Measurements from ENCODE around the gene RRBP1. TPM values are rescaled to one million over a fixed set of nuclear protein-coding genes. Genes with fewer than 3 reads are reported as not detected.

The RRBP1 gene
- total RNA-seq, 2 experiments from 2014 or later, result 55.7 to 59.6 TPM

GRCh38 chr20:17589161-17589834 is 92.7 kb downstream of the RRBP1 start:
- Mint-ChIP-seq H3K27ac (no peak overlapping the region), H3K4me3 (no peak overlapping the region), H3K36me3 (peaks cover 9% of the 10 kb centered on the region), H3K9me3 (ENCODE audit: low read depth) (no peaks in the 10 kb centered on the region), H3K4me1 (peaks cover 14% of the 10 kb centered on the region), H3K27me3 (no peaks in the 10 kb centered on the region)
- no peak for DNase-seq
- no peak for ATAC-seq
- CTCF ChIA-PET, result no interaction called here

- no peak overlapping the region for H3K4me3 Mint-ChIP-seq
- H3K36me3 Mint-ChIP-seq, result peaks cover 6% of the 10 kb centered on the region
- CTCF ChIA-PET, result interaction anchor here (0.8 to 1.2 kb wide), 2 partner anchors 15 to 18 kb away, joined by 3 to 4 read pairs; no protein-coding TSS in a partner anchor
Observed at GRCh38 chr20:17587824-17588223, 94.2 kb downstream of the RRBP1 start.

DNA sequence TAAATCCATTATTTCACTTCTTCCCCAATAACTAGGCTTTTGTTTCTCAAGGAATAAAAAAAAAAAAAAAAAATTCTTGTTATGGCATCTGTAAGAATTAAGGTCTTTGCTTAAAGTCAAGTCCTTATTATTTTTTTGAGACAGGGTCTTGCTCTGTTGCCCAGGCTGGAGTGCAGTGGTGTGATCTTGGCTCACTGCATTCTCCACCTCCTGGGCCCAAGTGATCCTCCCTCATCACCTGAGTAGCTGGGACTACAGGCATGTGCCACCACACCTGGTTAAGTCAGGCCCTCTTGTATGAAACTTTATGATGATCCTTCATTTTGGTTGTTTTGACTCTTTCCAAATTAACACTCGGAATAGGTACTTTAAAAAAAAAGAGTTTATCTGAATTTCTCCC is 94.9 kb downstream of the RRBP1 start:
- Mint-ChIP-seq H3K36me3 (peaks cover 3% of the 10 kb centered on the region), H3K9me3 (ENCODE audit: low read depth) (no peaks in the 10 kb centered on the region), H3K4me3 (no peak overlapping the region), H3K27ac (no peak overlapping the region), H3K4me1 (peaks cover 18% of the 10 kb centered on the region), H3K27me3 (no peaks in the 10 kb centered on the region)
- no peak for DNase-seq
- ATAC-seq, result no peak
- CTCF ChIA-PET, result interaction anchor here (0.8 to 1.2 kb wide), 2 partner anchors 14 to 18 kb away, joined by 3 to 4 read pairs; no protein-coding TSS in a partner anchor

More at GRCh38 chr20:17587824-17588223, 94.2 kb downstream of the RRBP1 start:
- Mint-ChIP-seq H3K9me3 (ENCODE audit: low read depth) (no peaks in the 10 kb centered on the region), H3K27ac (no peak overlapping the region), H3K27me3 (no peaks in the 10 kb centered on the region), H3K4me1 (peaks cover 15% of the 10 kb centered on the region)
- ATAC-seq (no peak), DNase-seq (no peak)

GRCh38 chr20:17586250-17586649 is 95.8 kb downstream of the RRBP1 start:
- CTCF ChIA-PET, result interaction anchor here (0.9 kb wide), 1 partner anchor 353 kb away, joined by 3 read pairs; no protein-coding TSS in a partner anchor
- Mint-ChIP-seq H3K4me1 (peaks cover 18% of the 10 kb centered on the region), H3K36me3 (peaks cover 4% of the 10 kb centered on the region), H3K27me3 (no peaks in the 10 kb centered on the region), H3K4me3 (no peak overlapping the region), H3K9me3 (ENCODE audit: low read depth) (no peaks in the 10 kb centered on the region), H3K27ac (no peak overlapping the region)
- DNase-seq, result no peak
- ATAC-seq, result no peak

DNA sequence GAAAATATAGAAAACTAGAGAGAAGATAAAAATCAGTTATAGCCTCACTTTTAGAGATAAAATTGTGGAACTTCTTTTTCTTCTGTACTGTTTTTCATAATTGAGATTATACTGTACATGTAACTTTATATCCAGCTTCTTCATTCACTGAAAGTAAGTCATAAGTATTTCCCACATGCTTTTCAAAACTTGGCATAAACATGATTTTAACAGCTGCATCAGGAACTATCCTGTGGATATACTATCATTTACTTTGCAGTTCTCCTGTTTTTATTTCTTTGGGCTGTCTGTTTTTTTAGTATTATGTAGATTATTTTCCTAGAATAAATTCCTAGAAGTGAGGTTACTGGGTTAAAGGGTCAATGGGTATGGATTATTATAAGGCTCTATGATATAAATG is 97.4 kb downstream of the RRBP1 start:
- H3K27me3 Mint-ChIP-seq, result no peaks in the 10 kb centered on the region

DNA sequence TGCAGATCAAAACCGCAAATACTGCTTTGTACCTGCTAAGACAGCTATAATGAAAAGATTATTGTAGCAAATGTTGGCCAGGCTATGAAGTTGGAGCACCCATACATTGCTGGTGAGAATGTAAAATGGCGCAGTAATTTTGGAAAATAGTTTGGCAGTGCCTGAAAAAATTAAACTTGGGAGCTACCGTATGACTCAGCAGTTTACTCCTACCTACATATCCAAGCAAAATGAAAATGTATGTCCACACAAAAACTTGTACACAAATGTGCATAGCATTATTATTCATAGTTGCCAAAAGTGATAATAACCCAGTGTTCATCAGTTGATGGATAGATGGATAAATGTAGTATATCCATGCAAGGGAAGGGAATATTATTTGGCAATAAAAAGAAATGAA is 98.9 kb downstream of the RRBP1 start:
- CTCF ChIA-PET, result interaction anchor here (2.0 kb wide), 1 partner anchor 29 kb away, joined by 4 read pairs; no protein-coding TSS in a partner anchor
- Mint-ChIP-seq H3K4me3 (no peak overlapping the region), H3K36me3 (peaks cover 11% of the 10 kb centered on the region), H3K27me3 (no peaks in the 10 kb centered on the region), H3K4me1 (peaks cover 25% of the 10 kb centered on the region), H3K27ac (no peak overlapping the region), H3K9me3 (ENCODE audit: low read depth) (no peaks in the 10 kb centered on the region)
- ATAC-seq, result no peak
- DNase-seq, result no peak

More for the DNA sequence above, 97.4 kb downstream of the RRBP1 start:
- Mint-ChIP-seq H3K4me1 (peaks cover 18% of the 10 kb centered on the region), H3K27ac (no peak overlapping the region), H3K4me3 (no peak overlapping the region), H3K36me3 (peaks cover 11% of the 10 kb centered on the region), H3K9me3 (ENCODE audit: low read depth) (no peaks in the 10 kb centered on the region)
- no peak for DNase-seq
- no peak for ATAC-seq
- CTCF ChIA-PET, result interaction anchor here (2.0 kb wide), 1 partner anchor 28 kb away, joined by 4 read pairs; no protein-coding TSS in a partner anchor

- Mint-ChIP-seq H3K4me1 (peaks cover 19% of the 10 kb centered on the region), H3K9me3 (ENCODE audit: low read depth) (no peaks in the 10 kb centered on the region), H3K27ac (no peak overlapping the region), H3K36me3 (peaks cover 11% of the 10 kb centered on the region), H3K4me3 (no peak overlapping the region), H3K27me3 (no peaks in the 10 kb centered on the region)
- DNase-seq (no peak), ATAC-seq (no peak)
- CTCF ChIA-PET, result no interaction called here
Observed at GRCh38 chr20:17580895-17581294, 101.1 kb downstream of the RRBP1 start.

- no peak overlapping the region for H3K4me3 Mint-ChIP-seq
- ATAC-seq (no peak), DNase-seq (no peak)
- H3K36me3 Mint-ChIP-seq, result peaks cover 11% of the 10 kb centered on the region
- H3K27ac Mint-ChIP-seq, result no peak overlapping the region
- CTCF ChIA-PET, result interaction anchor here (1.3 kb wide), 1 partner anchor 8 kb away, joined by 3 read pairs; no protein-coding TSS in a partner anchor
- no peaks in the 10 kb centered on the region for H3K27me3 Mint-ChIP-seq
- H3K4me1 Mint-ChIP-seq, result peaks cover 17% of the 10 kb centered on the region
- H3K9me3 Mint-ChIP-seq (ENCODE audit: low read depth), result no peaks in the 10 kb centered on the region
Observed at GRCh38 chr20:17579369-17580039, 102.5 kb downstream of the RRBP1 start.

GRCh38 chr20:17576215-17576614 is 105.8 kb downstream of the RRBP1 start:
- CTCF ChIA-PET, result no interaction called here
- ATAC-seq (no peak), DNase-seq (no peak)
- no peak overlapping the region for H3K4me3 Mint-ChIP-seq
- no peaks in the 10 kb centered on the region for H3K9me3 Mint-ChIP-seq (ENCODE audit: low read depth)
- H3K27me3 Mint-ChIP-seq, result no peaks in the 10 kb centered on the region
- H3K36me3 Mint-ChIP-seq, result peaks cover 9% of the 10 kb centered on the region
- no peak overlapping the region for H3K27ac Mint-ChIP-seq
- peaks cover 30% of the 10 kb centered on the region for H3K4me1 Mint-ChIP-seq

- peaks cover 5% of the 10 kb centered on the region for H3K36me3 Mint-ChIP-seq
- ATAC-seq (no peak), DNase-seq (no peak)
- no peak overlapping the region for H3K27ac Mint-ChIP-seq
- CTCF ChIA-PET, result interaction anchor here (0.8 to 4.7 kb wide), 8 partner anchors 14 to 396 kb away, joined by 3 to 27 read pairs (median 6); partner anchors contain the start of genes BFSP1 and RRBP1
- no peak overlapping the region for H3K4me3 Mint-ChIP-seq
- H3K4me1 Mint-ChIP-seq, result peaks cover 26% of the 10 kb centered on the region
- H3K9me3 Mint-ChIP-seq (ENCODE audit: low read depth), result no peaks in the 10 kb centered on the region
- H3K27me3 Mint-ChIP-seq, result peaks cover 2% of the 10 kb centered on the region
Observed at GRCh38 chr20:17573463-17573862, 108.6 kb downstream of the RRBP1 start.

DNA sequence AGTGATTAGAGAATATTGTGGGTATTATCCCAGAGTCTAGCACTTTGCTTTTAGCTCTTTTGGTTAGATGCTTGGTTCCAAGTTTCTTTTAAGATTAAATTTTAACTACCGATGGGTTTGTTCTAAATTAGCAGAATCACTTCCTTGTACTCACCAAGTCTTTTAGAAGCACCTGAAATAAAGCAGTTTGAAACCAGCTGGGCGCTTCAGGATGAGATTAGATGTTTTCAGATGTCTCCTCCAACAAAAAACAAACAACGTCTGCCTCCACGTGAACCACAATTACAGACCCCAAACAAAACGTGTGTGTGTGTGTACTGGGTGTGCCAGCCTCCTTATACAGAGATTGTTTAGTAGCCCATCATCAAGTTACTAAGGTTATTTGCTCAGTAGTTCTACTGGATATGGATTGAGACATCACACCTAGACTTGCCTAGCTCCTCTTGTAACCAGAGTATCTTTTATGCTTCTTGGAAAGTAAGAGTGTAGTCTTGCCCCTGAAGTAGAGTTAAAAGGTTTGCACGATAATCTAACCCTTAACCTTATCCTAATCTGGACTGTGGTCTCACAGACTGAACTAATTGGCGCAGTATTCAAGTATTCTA is 109.9 kb downstream of the RRBP1 start:
- peaks cover 10% of the 10 kb centered on the region for H3K27me3 Mint-ChIP-seq
- DNase-seq, result no peak
- H3K4me1 Mint-ChIP-seq, result peaks cover 29% of the 10 kb centered on the region
- ATAC-seq, result no peak
- H3K27ac Mint-ChIP-seq, result no peak overlapping the region
- CTCF ChIA-PET, result interaction anchor here (0.9 to 4.7 kb wide), 8 partner anchors 14 to 367 kb away, joined by 4 to 27 read pairs (median 14); partner anchors contain the start of gene RRBP1
- no peaks in the 10 kb centered on the region for H3K9me3 Mint-ChIP-seq (ENCODE audit: low read depth)
- peak overlapping the region; percentile 31 for H3K4me3 Mint-ChIP-seq
- peaks cover 5% of the 10 kb centered on the region for H3K36me3 Mint-ChIP-seq

GRCh38 chr20:17571153-17571527 is 110.9 kb downstream of the RRBP1 start:
- peaks cover 5% of the 10 kb centered on the region for H3K36me3 Mint-ChIP-seq
- no peaks in the 10 kb centered on the region for H3K9me3 Mint-ChIP-seq (ENCODE audit: low read depth)
- peak overlapping the region; percentile 86 for H3K27ac Mint-ChIP-seq
- peak; percentile 32 for ATAC-seq
- DNase-seq, result peak; percentile 49
- peak overlapping the region; percentile 88 for H3K4me3 Mint-ChIP-seq
- H3K4me1 Mint-ChIP-seq, result peaks cover 29% of the 10 kb centered on the region
- H3K27me3 Mint-ChIP-seq, result peaks cover 12% of the 10 kb centered on the region
- CTCF ChIA-PET, result interaction anchor here (0.7 to 4.7 kb wide), 16 partner anchors 8 to 368 kb away, joined by 3 to 27 read pairs (median 5); partner anchors contain the start of gene RRBP1
